Breast epithelium (tissue), 3 donors: ENCODE results near the gene CAMKK1.
A peak's percentile ranks its signal among the peaks of the same experiment; 100 is the strongest.

Experiments
- CTCF ChIP-seq, 3 donors: fragments of 450-650 bp; IDR thresholded peaks; one replicate each; pipeline ENCODE4 v1.5.1; 2016 to 2017; ENCODE audit warnings: antibody characterized with exemption in 3 of 3, mild to moderate bottlenecking in 3 of 3, moderate library complexity in 3 of 3
- POLR2A ChIP-seq: fragments of 450-650 bp; IDR thresholded peaks from one replicate; pipeline ENCODE4 v1.6.1; 2016; ENCODE audit warnings: antibody characterized with exemption, mild to moderate bottlenecking, moderate library complexity
- POLR2AphosphoS5 ChIP-seq, 3 donors: sonication (generic); formaldehyde crosslinking; IDR thresholded peaks; one replicate each; pipeline ENCODE4 v1.6.1; 2017; ENCODE audit warnings: antibody characterized with exemption in 3 of 3

- TF ChIP-seq POLR2A (no peak), CTCF (IDR thresholded peaks at IDR 0.05) (peak in 1 of 3 donors; percentile 33), POLR2AphosphoS5 (IDR thresholded peaks at IDR 0.05) (no peak)
Measured at GRCh38 chr17:3827124-3827773, 65.6 kb downstream of the CAMKK1 start.
